Measurements from ENCODE around the gene ZFHX3.

Gene ZFHX3

GRCh38 chr16:73056448-73056847 lies 8.5 kb upstream of the ZFHX3 start:
- DNase-seq = no peak

- no peak for DNase-seq
Measured at GRCh38 chr16:73054813-73055482, 7.0 kb upstream of the ZFHX3 start.

GRCh38 chr16:73054498-73054812 lies 6.5 kb upstream of the ZFHX3 start:
- DNase-seq = no peak

- DNase-seq = no peak
Measured at GRCh38 chr16:73054125-73054484, 6.2 kb upstream of the ZFHX3 start.

GRCh38 chr16:73053364-73054124 lies 5.6 kb upstream of the ZFHX3 start:
- no peak for DNase-seq

- DNase-seq = no peak
Measured at GRCh38 chr16:73053038-73053363, 5.1 kb upstream of the ZFHX3 start.

GRCh38 chr16:73052576-73052975 lies 4.6 kb upstream of the ZFHX3 start:
- DNase-seq = no peak

GRCh38 chr16:73051961-73052360 lies 4.0 kb upstream of the ZFHX3 start:
- DNase-seq = no peak

GRCh38 chr16:73051226-73051625 lies 3.3 kb upstream of the ZFHX3 start:
- DNase-seq = no peak

- no peak for DNase-seq
Measured at GRCh38 chr16:73050201-73051099, 2.5 kb upstream of the ZFHX3 start.

GRCh38 chr16:73049511-73049910 lies 1.6 kb upstream of the ZFHX3 start:
- DNase-seq = no peak

- DNase-seq = no peak
Measured at GRCh38 chr16:73049091-73049490, 1.2 kb upstream of the ZFHX3 start.

GRCh38 chr16:73048292-73049080 lies 558 bp upstream of the ZFHX3 start:
- no peak for DNase-seq

GRCh38 chr16:73047221-73047535 lies 750 bp downstream of the ZFHX3 start:
- no peak for DNase-seq

GRCh38 chr16:73046849-73047214 lies 1.1 kb downstream of the ZFHX3 start:
- no peak for DNase-seq

GRCh38 chr16:73046202-73046848 lies 1.6 kb downstream of the ZFHX3 start:
- no peak for DNase-seq

- no peak for DNase-seq
Measured at GRCh38 chr16:73043828-73044467, 4.0 kb downstream of the ZFHX3 start.

GRCh38 chr16:73042807-73043206 lies 5.1 kb downstream of the ZFHX3 start:
- DNase-seq = no peak

GRCh38 chr16:73041676-73042075 lies 6.3 kb downstream of the ZFHX3 start:
- no peak for DNase-seq

GRCh38 chr16:73040735-73041402 lies 7.1 kb downstream of the ZFHX3 start:
- DNase-seq = no peak

GRCh38 chr16:73040136-73040535 lies 7.8 kb downstream of the ZFHX3 start:
- no peak for DNase-seq
